Measurements from ENCODE around the gene DHX30.
A peak's percentile ranks its signal among the peaks of the same experiment; 100 is the strongest.

The DHX30 gene

DNA sequence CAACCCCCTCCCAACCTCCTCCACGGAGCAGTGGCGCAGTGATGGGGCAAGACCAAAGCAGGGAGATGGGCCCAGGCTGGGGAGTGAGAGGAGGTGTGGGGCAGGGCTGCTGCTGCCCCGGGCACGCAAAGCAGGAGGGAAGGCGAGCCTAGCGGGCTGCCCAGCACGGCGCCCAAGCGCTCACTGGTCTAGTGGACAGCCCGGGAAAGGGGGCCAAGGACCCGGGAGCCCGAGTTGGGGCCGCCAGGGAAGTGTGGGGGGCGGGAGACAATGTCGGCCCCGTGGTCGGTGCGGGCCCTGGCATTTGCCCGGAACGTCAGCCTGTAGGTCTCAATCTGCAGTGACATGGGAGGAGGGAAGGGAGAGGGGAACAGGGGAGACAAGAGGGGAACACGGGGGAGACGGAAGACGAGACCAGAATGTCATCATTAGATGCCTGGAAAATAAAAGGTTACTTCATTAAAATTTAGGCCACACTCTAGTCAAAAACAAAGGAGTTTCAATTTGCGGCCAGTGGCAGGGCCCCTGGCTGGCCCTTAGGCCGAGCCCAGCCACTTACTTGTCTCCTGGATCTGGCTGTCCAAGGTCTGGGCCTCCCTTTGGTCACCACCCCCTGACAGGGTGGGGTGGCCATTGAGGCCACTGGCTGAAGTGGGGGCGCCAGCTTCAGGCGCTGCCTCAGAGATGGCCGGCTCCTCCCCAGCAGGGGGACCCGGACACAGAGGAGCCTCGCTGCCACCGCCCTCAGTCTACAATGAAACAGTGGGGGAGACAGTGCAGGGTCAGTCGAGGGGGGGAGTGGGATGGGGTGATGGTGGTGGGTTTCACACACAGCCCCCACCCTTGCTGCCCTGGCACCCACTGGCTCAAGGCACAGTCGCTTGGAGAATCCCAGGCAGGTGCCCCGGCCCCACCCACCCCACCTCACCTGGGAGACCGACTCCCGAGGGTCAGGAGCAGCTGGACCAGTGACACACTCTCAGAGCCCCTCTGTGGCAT lies 50.0 kb downstream of the DHX30 start:
- no peaks in the 10 kb centered on the region for H3K4me1 Mint-ChIP-seq (ENCODE audit: low read depth)
- H3K27ac Mint-ChIP-seq = no peak overlapping the region
- DNase-seq (ENCODE audit: low spot score) = no peak
- no peaks in the 10 kb centered on the region for H3K9me3 Mint-ChIP-seq
- no peak overlapping the region for H3K4me3 Mint-ChIP-seq
- H3K27me3 Mint-ChIP-seq (ENCODE audit: low read depth) = no peaks in the 10 kb centered on the region
- peaks cover 17% of the 10 kb centered on the region for H3K36me3 Mint-ChIP-seq (ENCODE audit: low read depth)

- H3K27ac Mint-ChIP-seq = no peak overlapping the region
- no peak for DNase-seq (ENCODE audit: low spot score)
- H3K4me1 Mint-ChIP-seq (ENCODE audit: low read depth) = no peaks in the 10 kb centered on the region
- H3K9me3 Mint-ChIP-seq = no peaks in the 10 kb centered on the region
- H3K27me3 Mint-ChIP-seq (ENCODE audit: low read depth) = no peaks in the 10 kb centered on the region
- H3K36me3 Mint-ChIP-seq (ENCODE audit: low read depth) = peaks cover 15% of the 10 kb centered on the region
- no peak overlapping the region for H3K4me3 Mint-ChIP-seq
Observed at GRCh38 chr3:47854267-47854666, 51.3 kb downstream of the DHX30 start.

DNA sequence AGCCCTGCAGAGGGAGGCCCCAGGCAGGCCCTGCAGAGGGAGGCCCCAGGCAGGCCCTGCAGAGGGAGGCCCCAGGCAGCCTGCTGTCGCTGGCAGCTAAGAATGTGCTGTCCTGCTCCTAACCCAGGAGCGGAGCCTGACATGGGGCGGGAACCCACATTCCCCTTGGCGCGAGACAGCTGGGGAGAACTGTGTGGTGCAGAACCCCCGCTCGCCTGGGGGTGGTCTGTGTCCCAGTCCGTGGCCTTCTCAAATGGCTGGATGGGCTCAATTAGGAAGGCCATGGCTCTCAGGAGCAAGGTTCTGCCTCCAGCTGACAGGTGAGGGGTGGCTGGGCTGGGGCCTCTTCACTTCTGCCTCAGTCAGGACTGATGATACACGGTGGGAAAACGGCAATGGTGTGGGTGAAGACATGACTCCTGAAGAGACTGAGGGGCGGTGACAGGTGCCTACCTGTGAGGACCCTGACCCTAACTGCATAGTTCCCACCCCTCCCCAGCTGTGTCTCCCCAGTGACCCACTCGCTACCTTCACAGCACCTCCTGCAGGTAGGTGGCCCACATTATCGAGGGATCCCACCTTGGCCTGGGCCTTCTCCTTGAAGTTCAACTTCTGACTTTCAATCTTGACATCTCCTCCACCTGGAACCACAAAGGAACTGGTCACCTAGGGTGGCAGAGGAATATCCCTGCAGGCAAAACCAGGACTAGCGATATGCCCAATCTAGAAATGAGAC lies 52.0 kb downstream of the DHX30 start:
- Mint-ChIP-seq H3K27me3 (ENCODE audit: low read depth) (no peaks in the 10 kb centered on the region), H3K36me3 (ENCODE audit: low read depth) (peaks cover 13% of the 10 kb centered on the region), H3K9me3 (no peaks in the 10 kb centered on the region), H3K4me3 (no peak overlapping the region), H3K27ac (no peak overlapping the region), H3K4me1 (ENCODE audit: low read depth) (no peaks in the 10 kb centered on the region)
- no peak for DNase-seq (ENCODE audit: low spot score)

DNA sequence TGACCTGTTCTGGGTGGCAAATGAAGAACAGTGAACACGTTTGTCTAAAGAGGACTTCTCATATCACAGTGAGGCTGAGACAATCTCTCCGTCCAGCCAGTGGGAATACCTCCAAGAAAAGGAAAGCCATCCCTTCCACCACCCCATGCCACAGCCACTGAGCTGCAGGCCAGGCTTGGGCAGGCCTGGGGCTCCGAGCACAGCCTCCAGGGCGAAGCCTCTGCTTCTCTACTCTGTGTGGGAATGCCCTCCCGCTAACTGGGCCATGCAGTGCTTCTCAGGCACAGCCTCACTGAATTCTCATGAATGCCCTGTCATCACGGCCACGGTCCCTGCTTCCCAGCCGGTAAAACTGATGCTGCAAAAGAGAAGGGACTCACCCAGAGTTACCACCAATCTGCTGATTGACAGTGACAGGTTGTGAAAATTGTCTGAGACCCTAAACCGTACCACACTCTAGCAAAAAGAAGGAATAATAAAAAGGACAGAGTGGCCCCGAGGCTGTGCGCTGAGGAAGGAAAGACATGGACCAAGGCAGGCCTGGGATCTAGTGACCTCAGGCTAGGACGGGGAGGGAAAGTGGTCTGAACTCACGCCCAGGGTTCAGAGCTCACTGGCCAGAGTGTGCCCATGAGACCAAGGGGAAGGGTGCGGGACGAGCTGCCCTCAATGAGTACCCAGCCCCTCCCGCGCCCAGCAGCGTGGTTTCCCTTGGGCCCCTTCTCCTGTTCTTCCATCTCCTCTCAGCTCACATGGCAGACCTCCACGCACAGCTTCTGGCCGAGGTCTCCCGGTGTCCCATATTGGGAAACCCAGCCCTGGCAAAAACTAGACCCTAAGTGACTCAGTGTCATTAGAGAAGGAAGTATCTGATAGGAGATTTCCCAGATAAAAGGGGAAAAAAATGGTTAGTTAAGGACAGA lies 52.8 kb downstream of the DHX30 start:
- no peaks in the 10 kb centered on the region for H3K27me3 Mint-ChIP-seq (ENCODE audit: low read depth)
- H3K4me3 Mint-ChIP-seq = no peak overlapping the region
- H3K36me3 Mint-ChIP-seq (ENCODE audit: low read depth) = peaks cover 13% of the 10 kb centered on the region

GRCh38 chr3:47856669-47857068 lies 53.7 kb downstream of the DHX30 start:
- Mint-ChIP-seq H3K9me3 (no peaks in the 10 kb centered on the region), H3K36me3 (ENCODE audit: low read depth) (peaks cover 9% of the 10 kb centered on the region), H3K27me3 (ENCODE audit: low read depth) (no peaks in the 10 kb centered on the region), H3K4me1 (ENCODE audit: low read depth) (no peaks in the 10 kb centered on the region), H3K27ac (no peak overlapping the region), H3K4me3 (no peak overlapping the region)
- no peak for DNase-seq (ENCODE audit: low spot score)

More for the DNA sequence above, 52.8 kb downstream of the DHX30 start:
- no peaks in the 10 kb centered on the region for H3K4me1 Mint-ChIP-seq (ENCODE audit: low read depth)
- no peak overlapping the region for H3K27ac Mint-ChIP-seq
- no peaks in the 10 kb centered on the region for H3K9me3 Mint-ChIP-seq
- no peak for DNase-seq (ENCODE audit: low spot score)

- Mint-ChIP-seq H3K36me3 (ENCODE audit: low read depth) (peaks cover 7% of the 10 kb centered on the region), H3K27me3 (ENCODE audit: low read depth) (no peaks in the 10 kb centered on the region)
Observed at GRCh38 chr3:47857151-47857550, 54.2 kb downstream of the DHX30 start.

GRCh38 chr3:47859956-47860605 lies 57.1 kb downstream of the DHX30 start:
- H3K27me3 Mint-ChIP-seq (ENCODE audit: low read depth) = no peaks in the 10 kb centered on the region
- no peaks in the 10 kb centered on the region for H3K9me3 Mint-ChIP-seq
- peaks cover 4% of the 10 kb centered on the region for H3K36me3 Mint-ChIP-seq (ENCODE audit: low read depth)
- no peak overlapping the region for H3K4me3 Mint-ChIP-seq
- H3K27ac Mint-ChIP-seq = no peak overlapping the region
- DNase-seq (ENCODE audit: low spot score) = no peak
- no peaks in the 10 kb centered on the region for H3K4me1 Mint-ChIP-seq (ENCODE audit: low read depth)

More at GRCh38 chr3:47857151-47857550, 54.2 kb downstream of the DHX30 start:
- no peak for DNase-seq (ENCODE audit: low spot score)
- H3K9me3 Mint-ChIP-seq = no peaks in the 10 kb centered on the region
- H3K27ac Mint-ChIP-seq = no peak overlapping the region
- no peak overlapping the region for H3K4me3 Mint-ChIP-seq
- no peaks in the 10 kb centered on the region for H3K4me1 Mint-ChIP-seq (ENCODE audit: low read depth)

DNA sequence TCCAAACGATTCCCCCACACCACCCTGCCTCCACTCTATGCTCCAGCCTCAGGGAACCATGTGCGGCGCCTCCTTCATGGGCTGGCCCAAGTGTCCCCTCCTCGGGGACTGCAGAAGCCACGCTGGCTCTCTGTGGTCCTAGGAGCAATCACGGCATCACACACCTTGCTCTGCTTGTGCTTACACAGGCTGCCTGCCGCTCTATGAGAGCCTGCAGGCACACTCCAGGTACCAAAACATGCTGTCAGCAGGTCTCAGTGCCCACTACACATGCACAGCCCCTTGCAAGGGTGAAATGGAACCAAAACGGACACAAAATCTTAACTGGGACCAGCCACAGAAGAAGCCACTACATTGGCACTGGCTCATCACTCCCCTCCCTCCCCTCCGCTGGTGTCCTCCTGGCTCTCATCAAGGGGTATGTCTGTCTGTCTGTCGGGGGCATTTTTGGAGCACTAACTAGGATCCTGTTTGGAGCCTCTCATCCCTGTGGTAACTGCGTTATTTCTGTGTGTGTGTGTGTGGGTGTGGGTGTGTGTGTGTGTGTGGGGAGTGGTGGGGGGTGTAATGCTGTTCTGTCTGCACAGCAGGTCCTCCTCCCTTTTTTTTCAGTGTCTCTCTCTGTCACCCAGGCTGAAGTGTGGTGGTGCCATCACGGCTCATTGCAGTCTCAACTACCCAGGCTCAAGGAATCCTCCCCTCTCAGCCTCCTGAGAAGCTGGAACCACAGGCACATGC lies 60.6 kb downstream of the DHX30 start:
- Mint-ChIP-seq H3K9me3 (no peaks in the 10 kb centered on the region), H3K27ac (no peak overlapping the region)
- DNase-seq (ENCODE audit: low spot score) = no peak

DNA sequence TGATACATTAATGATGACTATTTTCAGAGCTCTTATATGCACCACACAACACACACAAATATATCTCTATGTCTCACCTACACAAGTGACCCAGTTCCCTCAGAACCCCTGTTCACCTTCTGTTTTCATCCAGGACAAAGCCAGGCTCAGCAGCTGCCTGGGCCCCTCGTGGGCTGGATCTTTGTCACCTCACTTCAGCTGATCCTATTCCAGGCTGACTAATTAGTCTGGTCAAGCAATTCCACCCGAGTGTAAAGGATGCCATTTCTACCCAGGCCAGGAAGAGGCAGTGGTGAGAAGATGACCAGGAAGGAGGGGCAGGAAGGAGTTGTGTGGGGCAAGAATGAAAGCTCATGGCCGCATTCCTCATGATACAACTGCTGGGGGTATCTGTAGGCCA lies 62.3 kb downstream of the DHX30 start:
- no peaks in the 10 kb centered on the region for H3K9me3 Mint-ChIP-seq
- H3K4me3 Mint-ChIP-seq = no peak overlapping the region
- DNase-seq (ENCODE audit: low spot score) = no peak
- peaks cover 18% of the 10 kb centered on the region for H3K36me3 Mint-ChIP-seq (ENCODE audit: low read depth)
- no peaks in the 10 kb centered on the region for H3K27me3 Mint-ChIP-seq (ENCODE audit: low read depth)
- H3K27ac Mint-ChIP-seq = peak overlapping the region; percentile 11
- H3K4me1 Mint-ChIP-seq (ENCODE audit: low read depth) = no peaks in the 10 kb centered on the region

More for the DNA sequence above, 60.6 kb downstream of the DHX30 start:
- H3K27me3 Mint-ChIP-seq (ENCODE audit: low read depth) = no peaks in the 10 kb centered on the region
- H3K36me3 Mint-ChIP-seq (ENCODE audit: low read depth) = peaks cover 9% of the 10 kb centered on the region
- no peak overlapping the region for H3K4me3 Mint-ChIP-seq
- no peaks in the 10 kb centered on the region for H3K4me1 Mint-ChIP-seq (ENCODE audit: low read depth)

DNA sequence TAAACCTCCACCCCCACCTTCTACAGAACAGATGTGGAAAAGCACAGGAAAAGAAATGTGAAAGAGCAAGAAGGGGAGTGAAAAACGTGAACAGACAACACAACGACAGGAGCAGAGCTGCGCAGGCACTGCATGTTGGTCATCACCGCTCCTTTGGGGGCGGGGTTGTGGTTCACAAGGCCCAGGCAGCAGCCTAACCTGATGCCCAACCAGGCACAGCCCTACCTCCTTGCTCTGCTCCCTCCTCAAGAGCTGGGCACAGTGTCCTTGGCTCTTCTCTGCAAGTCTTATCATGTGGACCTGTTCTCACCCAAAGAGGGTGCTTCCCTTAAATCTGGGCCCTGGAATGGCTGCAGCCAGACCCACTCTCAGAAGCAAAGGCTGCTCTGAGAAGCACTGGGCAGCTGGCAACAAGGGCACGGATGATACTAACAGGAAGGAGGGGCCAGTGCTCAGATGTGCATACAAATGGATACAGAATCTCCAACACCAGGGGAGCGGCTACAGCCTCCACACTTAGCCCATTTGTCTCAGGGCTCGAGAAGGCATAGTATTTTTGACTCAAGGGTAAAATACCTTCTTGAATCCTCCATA lies 64.6 kb downstream of the DHX30 start:
- no peak for DNase-seq (ENCODE audit: low spot score)
- Mint-ChIP-seq H3K4me1 (ENCODE audit: low read depth) (no peaks in the 10 kb centered on the region), H3K4me3 (no peak overlapping the region), H3K9me3 (no peaks in the 10 kb centered on the region), H3K27me3 (ENCODE audit: low read depth) (no peaks in the 10 kb centered on the region), H3K27ac (peak overlapping the region; percentile 1), H3K36me3 (ENCODE audit: low read depth) (peaks cover 24% of the 10 kb centered on the region)

- DNase-seq (ENCODE audit: low spot score) = no peak
- Mint-ChIP-seq H3K4me1 (ENCODE audit: low read depth) (no peaks in the 10 kb centered on the region), H3K4me3 (no peak overlapping the region), H3K36me3 (ENCODE audit: low read depth) (peaks cover 26% of the 10 kb centered on the region), H3K9me3 (no peaks in the 10 kb centered on the region), H3K27ac (no peak overlapping the region), H3K27me3 (ENCODE audit: low read depth) (no peaks in the 10 kb centered on the region)
Observed at GRCh38 chr3:47868306-47868705, 65.4 kb downstream of the DHX30 start.

DNA sequence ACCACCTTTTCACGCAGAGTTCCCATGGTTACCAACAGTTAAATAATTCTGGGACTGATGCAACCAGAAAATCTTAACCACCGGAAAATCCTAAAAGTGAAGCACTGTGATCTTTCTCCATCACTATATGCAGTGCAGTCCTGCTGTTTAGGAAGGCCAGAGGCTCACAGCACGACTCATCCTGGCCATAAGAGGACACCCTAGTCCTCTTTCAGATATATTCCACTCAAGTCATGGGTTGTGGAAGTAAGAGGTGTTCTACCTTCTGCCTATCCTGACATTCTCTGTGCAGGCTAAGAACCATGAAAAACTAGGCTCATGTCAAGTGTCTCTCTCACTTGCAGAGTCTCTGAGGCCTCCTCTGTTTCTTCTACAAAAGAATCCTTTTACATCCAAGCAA lies 67.2 kb downstream of the DHX30 start:
- H3K27ac Mint-ChIP-seq = no peak overlapping the region

More for the DNA sequence above, 67.2 kb downstream of the DHX30 start:
- DNase-seq (ENCODE audit: low spot score) = no peak
- Mint-ChIP-seq H3K4me3 (no peak overlapping the region), H3K4me1 (ENCODE audit: low read depth) (no peaks in the 10 kb centered on the region), H3K9me3 (no peaks in the 10 kb centered on the region), H3K36me3 (ENCODE audit: low read depth) (peaks cover 29% of the 10 kb centered on the region), H3K27me3 (ENCODE audit: low read depth) (no peaks in the 10 kb centered on the region)
